Non-pigmented ciliary epithelial cell (primary cell): Measurements from ENCODE around the gene DENND6B.
"Not testable (repeated sequence)": the region's sequence is repeated elsewhere in the genome, so short reads cannot be mapped to it uniquely, and the experiment has no call there.

Experiments used
- DNase-seq: peaks from one replicate; pipeline ENCODE4 v3.0.0-alpha.2; 2010; ENCODE audit warnings: low read depth

DENND6B gene

GRCh38 chr22:50273352-50273751 lies 53.5 kb downstream of the DENND6B start:
- not testable (repeated sequence) for DNase-seq

GRCh38 chr22:50272044-50272802 lies 54.6 kb downstream of the DENND6B start:
- no peak for DNase-seq

DNA sequence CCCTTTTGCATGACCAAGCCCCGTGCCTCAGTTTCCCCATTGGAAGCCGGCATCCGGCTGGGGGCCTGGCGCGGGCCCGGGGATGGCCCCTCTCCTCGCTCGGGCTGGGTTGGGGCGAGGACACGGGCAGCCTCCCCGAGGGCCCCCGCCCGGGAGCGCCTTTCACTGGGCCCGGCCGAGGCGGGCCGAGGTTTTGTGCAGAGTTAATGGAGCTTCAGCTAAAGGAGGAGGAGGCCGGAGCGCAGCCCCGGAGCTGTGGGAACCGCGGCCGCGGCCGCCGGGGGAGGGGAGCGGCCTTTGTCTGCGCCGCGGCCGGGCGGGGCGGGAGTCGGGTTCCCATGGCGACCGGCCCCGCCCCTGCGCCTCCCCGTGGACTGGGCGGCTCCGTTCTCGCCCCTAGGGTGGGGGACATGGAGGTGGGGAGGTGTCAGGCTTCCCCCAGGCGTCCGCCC lies 55.3 kb downstream of the DENND6B start:
- DNase-seq = no peak

DNA sequence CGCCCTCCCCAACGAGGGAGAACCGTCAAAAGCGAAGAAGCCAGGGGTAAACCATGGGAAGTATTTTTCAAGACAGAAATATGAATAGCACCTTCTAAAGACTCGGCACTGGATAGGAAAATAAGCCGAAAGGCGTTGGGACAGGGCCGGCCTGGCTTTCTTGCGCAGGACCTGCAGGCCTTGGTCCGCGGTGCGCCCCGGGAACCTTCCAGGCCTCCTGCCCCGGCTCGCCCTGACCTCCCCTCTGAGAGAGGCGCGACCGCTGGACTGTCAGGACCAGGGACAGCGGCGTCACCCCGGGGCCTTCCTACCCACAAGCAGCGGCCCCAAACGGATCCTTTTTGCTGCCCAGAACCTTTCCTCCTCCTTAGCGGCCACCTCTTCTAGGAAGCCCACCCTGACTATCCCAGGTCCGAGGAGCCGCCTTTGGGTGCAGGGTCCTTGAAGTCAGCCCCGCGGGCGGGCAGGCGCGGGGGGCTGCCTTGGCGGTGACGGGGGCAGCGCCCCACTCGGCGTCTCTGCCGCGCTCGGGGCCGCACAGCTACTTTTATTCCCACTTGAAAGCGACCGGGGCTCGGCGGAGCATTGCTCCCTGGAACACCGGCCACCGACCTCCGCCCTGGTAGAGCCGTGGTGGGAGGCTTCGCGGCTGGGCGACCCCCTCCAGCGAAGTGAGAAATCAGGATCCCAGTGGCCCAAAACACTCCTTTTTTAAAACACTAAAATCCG lies 56.0 kb downstream of the DENND6B start:
- no peak for DNase-seq

GRCh38 chr22:50269970-50270665 lies 56.7 kb downstream of the DENND6B start, which contains the start of gene MAPK11:
TSS of gene MAPK11 (minus strand) at chr22:50270380. CDS start at chr22:50270292, 88 bp downstream.
- DNase-seq = no peak

DNA sequence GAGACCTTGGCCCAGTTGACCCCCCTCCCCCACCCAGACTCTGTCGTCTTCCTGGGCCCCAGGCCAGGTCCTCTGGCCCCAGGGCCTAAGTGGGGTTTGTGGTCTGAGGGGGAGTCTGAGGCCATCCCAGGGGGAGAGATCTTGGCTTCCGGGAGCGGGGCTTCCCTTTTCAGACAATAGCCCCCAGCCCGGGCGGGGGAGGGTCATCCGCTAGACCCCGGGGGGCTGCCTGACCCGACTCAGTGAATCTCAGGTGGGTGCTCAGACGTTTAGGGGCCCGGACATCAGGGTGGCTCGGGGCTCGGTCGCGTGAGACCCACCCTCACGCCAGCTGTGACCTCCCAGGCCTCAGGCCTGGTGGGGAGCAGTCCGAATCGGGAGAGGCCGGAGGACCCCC lies 57.2 kb downstream of the DENND6B start:
- DNase-seq = no peak

DNA sequence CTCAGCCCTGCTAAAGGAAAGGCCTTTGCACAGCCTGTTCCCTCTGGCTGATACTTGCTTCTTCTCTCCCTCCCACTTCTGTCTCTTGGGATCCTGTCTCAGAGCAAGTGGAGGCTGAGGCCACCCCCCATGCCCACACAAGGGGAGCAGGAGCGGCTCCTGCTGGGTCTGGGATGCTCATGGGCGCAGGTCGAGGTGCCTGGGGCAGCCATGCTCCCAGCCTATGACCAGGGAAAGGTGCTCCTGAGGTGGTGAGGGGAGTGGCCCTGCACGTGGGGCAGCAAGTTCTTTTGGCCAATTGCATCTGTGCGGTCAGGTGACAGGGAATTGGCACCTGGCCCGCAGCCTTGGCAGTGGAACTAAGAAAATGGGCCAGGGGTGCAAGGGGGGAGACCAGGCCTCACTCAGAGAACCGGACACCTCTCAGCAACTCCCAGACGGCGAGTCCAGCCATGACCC lies 58.1 kb downstream of the DENND6B start:
- DNase-seq = no peak

GRCh38 chr22:50267591-50268390 lies 59.0 kb downstream of the DENND6B start:
- no peak for DNase-seq

DNA sequence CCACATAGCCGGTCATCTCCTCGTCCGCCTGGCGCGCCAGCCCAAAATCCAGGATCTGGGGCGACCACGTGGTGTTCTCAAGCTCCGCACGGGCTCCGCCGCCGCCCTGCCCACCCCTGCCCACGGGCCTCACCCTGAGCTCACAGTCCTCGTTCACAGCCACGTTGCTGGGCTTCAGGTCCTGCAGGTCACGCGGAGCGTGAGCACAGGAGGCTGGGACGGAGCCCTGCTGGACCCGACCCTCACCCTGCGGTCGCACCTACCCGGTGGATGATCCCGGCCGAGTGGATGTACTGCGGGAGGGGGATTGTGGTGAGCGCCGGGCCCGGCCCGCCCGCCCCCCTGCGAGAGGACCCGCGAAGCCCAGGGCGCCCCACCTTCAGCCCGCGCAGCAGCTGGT lies 59.8 kb downstream of the DENND6B start:
- no peak for DNase-seq

DNA sequence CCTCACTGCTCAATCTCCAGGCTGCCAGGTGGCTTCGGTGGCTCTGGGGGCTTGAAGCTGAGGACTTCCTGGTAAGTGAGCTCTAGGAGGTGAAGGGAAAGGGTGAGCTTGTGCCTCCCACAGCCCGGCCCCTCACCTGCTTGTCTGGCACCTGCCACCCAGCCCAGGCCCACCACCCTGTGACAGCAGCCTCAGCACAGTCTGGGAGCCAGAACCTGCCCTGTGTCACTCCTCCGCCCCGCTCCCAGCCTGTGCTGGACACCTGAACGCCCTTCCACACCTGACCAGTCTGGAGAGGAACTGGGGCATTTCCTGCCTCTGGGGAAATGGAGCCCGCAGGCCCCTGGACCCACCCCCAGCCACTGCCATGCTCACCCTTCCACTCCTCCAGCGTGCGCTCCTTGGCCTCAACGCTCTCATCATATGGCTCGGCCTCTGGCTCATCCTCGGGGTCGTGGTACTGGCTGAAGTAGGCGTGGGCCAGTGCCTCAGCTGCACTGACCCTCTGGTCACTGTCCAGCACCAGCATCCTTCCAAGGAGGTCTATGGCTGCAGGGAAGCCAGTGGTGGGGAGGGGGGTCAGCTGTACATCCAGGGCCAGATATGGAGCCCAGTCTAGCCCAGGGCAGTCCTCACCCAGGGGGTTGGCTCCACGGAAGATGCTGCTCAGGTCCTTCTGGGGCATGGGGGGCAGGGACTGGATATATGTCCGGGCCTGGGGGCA lies 61.7 kb downstream of the DENND6B start:
- DNase-seq = no peak

- DNase-seq = no peak
These were observed 62.6 kb downstream of the DENND6B start for GRCh38 chr22:50264104-50264745.

- DNase-seq = no peak
These were observed 63.7 kb downstream of the DENND6B start for GRCh38 chr22:50262973-50263617.

DNA sequence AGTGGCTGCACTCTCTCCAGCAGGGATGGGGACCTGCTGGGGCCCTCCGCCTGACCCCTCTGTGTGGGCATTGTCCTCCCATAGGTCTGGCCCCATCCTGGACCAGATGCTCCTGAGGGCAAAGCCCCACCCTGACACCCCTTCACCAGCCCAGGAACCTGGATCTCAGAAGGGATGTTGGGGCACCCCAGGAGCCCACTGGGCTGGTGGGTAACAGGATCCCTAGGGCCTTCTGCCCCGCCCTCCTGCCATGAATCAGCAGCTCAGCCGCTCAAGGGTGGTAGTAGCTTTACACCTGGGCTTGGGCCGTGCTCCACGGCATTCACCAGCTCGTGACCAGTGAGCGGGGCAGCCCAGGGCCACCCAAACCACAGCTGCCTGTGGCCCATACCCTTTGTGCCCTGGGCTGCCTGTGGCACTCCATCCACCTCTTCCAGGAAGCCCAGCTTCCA lies 64.3 kb downstream of the DENND6B start:
- no peak for DNase-seq

DNA sequence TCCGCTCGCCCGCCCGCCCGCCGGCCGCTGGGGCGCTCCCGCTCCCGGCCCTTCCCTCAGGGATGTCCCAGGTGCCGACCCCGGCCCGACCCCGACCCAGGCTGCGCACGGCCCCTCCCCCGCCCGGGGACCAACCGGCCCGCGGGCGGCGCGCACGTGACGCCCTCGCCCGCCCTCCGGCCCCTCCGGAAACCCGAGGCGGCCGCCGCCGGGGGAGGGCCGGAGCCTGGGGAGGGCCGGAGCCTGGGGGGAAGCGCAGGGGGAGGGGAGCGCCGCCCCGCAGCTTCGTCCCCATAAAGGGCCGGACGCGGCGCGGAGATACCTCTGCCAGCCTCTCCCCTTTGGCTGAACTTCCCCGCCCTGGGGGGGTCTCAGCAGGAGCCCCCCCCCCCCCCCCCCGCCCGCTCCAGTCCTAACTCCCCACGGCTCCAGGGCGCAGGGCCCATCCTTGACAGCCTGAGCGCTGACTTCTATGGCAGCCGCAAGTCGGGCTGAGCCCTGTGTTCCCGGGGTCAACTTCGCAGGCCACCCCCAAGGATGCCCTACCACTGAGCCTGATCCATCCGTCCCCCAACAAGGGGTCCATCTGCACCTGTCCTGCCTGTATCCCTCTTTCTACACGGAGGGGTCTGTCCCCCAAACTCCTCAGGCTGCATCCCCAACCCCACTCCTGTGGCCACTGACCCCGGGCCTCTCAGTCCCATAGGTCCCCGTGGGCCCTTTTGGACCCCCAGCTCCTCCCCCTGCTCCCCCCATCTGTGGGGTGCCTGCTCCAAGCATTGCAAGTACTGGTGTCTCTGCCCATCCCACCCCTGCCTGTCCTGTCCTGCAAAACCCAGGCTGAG lies 65.0 kb downstream of the DENND6B start, which contains the start of gene MAPK12:
Gene MAPK12 (minus strand): TSS at position 69 of the 845 bp plus-strand sequence. CDS start 174 bp downstream, outside the sequence.
- DNase-seq = no peak

DNA sequence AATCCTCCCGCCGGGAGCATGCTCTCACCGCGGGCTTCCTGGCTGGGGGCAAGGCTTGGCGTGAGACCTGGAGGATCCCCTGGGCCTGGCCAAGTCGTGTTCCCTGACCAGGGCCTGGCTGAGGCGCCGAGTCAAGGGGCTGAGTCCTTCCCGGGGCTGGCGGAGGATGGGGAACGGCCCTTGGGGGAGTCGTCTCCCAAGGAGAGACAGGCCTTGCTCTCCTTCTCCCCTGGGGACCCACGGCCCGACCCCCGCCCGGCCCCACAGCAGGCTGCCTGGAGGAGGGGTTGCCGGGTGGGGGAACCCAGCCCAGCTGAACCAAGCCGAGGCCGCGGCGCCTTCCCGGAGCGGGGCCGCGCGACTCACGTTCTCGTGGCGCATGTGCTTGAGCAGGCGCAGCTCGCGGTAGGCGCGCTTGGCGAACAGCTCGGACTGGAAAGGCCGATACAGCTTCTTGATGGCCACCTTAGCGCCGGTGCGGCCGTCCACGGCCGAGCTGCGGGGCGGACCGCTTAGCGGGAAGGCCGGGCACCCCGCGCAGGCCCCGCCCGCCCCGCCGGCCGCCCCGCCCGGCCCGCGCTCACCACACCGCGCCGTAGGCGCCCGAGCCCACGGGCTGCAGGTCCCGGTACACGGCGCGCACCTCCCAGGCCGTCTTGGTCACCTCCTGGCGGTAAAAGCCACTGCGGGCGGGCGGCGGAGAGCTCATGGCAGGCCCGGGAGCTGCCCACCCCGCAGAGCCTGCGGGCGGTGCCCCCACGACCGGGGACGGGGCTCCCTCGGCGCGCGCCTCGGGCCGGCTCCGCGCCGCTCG lies 65.8 kb downstream of the DENND6B start:
- no peak for DNase-seq

DNA sequence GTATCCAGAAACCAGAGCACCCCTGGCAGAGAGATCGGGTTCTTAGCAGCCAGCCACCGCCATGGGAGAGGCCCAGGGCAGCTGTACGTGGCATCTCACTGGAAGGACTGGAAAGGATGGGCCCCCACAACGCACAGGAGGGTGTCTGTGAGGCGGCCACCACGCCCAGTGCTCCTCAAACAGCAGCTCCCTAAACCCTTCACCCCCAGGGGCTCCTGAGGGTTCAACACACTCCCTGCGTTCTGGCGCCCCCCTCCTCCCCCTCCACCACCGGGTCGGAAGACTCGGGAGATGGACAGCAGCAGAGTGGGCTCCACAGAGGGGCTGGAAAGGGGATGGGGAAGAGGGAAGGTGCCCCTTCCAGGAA lies 66.4 kb downstream of the DENND6B start:
- no peak for DNase-seq

- no peak for DNase-seq
These were observed 67.5 kb downstream of the DENND6B start for GRCh38 chr22:50259302-50259701.
